ENCODE measurements around the gene RHBG. TPM values are rescaled to one million over a fixed set of nuclear protein-coding genes. Genes with fewer than 3 reads are reported as not detected.

Gene RHBG
- total RNA-seq, 1 experiment from 2014 or later, result 1.5 TPM

DNA sequence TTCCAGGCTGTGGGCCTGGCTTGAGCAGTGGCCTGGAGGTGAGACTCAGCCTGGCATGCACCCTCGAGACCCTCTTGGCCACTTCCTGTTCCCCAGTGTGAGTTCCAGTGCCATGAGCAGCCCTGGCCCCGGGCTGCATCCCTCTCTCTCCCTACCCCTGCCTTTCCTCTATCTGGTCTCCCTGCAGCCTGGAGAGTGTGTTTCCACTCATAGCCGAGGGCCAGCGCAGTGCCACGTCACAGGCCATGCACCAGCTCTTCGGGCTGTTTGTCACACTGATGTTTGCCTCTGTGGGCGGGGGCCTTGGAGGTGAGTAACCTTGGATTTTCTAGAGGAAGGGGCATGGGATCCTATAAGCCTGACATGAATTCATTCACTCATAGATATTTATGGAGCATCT lies 13.6 kb downstream of the RHBG start:
- peak overlapping the region in 1 of 3 experiments; percentile 70; a peak in 1 of 7 replicates for H3K27ac Mint-ChIP-seq
- H3K56ac ChIP-seq (ENCODE audit: insufficient read length, low read depth, low read length), result no peak overlapping the region
- H2BK5ac ChIP-seq (ENCODE audit: insufficient read length, low read length), result no peak overlapping the region
- no peaks in the 10 kb centered on the region; the same call in 1 of the 2 replicates for H3K4me1 ChIP-seq (ENCODE audit: insufficient read depth, low read length)
- H3K79me1 ChIP-seq (ENCODE audit: insufficient read depth, low read depth, low read length, poor library complexity, severe bottlenecking), result no peaks in the 10 kb centered on the region
- H3K27ac ChIP-seq (ENCODE audit: insufficient read length, low read depth, low read length), result no peak overlapping the region
- no peaks in the 10 kb centered on the region for H3K9me3 Mint-ChIP-seq
- no peaks in the 10 kb centered on the region; the same call in 1 of the 2 replicates for H3K27me3 ChIP-seq (ENCODE audit: insufficient read depth, low read length)
- no peaks in the 10 kb centered on the region for H4K20me1 ChIP-seq (ENCODE audit: control insufficient read depth, insufficient read depth, insufficient read length)
- no peak overlapping the region for H2AK5ac ChIP-seq (ENCODE audit: insufficient read length, low read length)
- no peak overlapping the region for H3K18ac ChIP-seq (ENCODE audit: insufficient read length, low read depth, low read length)
- H2BK12ac ChIP-seq (ENCODE audit: insufficient read length, low read depth, low read length), result no peak overlapping the region
- DNase-seq, result no peak
- no peak overlapping the region for H4K8ac ChIP-seq (replicated peaks; ENCODE audit: insufficient read length, low read depth, low read length)
- no peaks in the 10 kb centered on the region for H3K36me3 Mint-ChIP-seq (ENCODE audit: insufficient read depth in 1 of 3, low read depth in 3 of 3)
- no peaks in the 10 kb centered on the region for H3K79me2 ChIP-seq (ENCODE audit: insufficient read depth, low read length)
- peaks cover 11 to 15% of the 10 kb centered on the region in 2 experiments for H3K4me1 Mint-ChIP-seq
- no peak overlapping the region for H3K14ac ChIP-seq (ENCODE audit: insufficient read depth, low read length)
- no peak overlapping the region for H2BK20ac ChIP-seq (ENCODE audit: low read depth, low read length, poor library complexity, severe bottlenecking)
- no peaks in the 10 kb centered on the region for H3K9me3 ChIP-seq (ENCODE audit: control insufficient read depth, low read depth, low read length)
- H3K23me2 ChIP-seq (ENCODE audit: insufficient read length, low read depth, low read length, poor library complexity, severe bottlenecking), result no peaks in the 10 kb centered on the region
- no CpG with 5 or more reads among the region's 7 CpGs for WGBS (ENCODE audit: extremely low coverage, insufficient read length, low lambda C conversion rate)
- H3K4me3 Mint-ChIP-seq, result no peak overlapping the region
- no peak overlapping the region for H2AFZ ChIP-seq (ENCODE audit: low read length)
- no peak overlapping the region for H3K9ac ChIP-seq (ENCODE audit: extremely low read depth, insufficient read length, low read length)
- no peak overlapping the region for H4K91ac ChIP-seq (ENCODE audit: insufficient read length, low read depth, low read length)
- H3K4ac ChIP-seq (ENCODE audit: low read depth, low read length), result no peak overlapping the region
- no peak overlapping the region for H2BK15ac ChIP-seq (ENCODE audit: low read depth, low read length)
- H3K27me3 Mint-ChIP-seq (ENCODE audit: low read depth), result peaks cover 25% of the 10 kb centered on the region
- H3K4me2 ChIP-seq (ENCODE audit: insufficient read depth, insufficient read length, low read length), result no peak overlapping the region
- no peak overlapping the region for H3K23ac ChIP-seq (ENCODE audit: insufficient read length, low read depth, low read length)
- H4K5ac ChIP-seq (ENCODE audit: insufficient read length, low read depth, low read length), result no peak overlapping the region
- TF ChIP-seq, protein P1, sequence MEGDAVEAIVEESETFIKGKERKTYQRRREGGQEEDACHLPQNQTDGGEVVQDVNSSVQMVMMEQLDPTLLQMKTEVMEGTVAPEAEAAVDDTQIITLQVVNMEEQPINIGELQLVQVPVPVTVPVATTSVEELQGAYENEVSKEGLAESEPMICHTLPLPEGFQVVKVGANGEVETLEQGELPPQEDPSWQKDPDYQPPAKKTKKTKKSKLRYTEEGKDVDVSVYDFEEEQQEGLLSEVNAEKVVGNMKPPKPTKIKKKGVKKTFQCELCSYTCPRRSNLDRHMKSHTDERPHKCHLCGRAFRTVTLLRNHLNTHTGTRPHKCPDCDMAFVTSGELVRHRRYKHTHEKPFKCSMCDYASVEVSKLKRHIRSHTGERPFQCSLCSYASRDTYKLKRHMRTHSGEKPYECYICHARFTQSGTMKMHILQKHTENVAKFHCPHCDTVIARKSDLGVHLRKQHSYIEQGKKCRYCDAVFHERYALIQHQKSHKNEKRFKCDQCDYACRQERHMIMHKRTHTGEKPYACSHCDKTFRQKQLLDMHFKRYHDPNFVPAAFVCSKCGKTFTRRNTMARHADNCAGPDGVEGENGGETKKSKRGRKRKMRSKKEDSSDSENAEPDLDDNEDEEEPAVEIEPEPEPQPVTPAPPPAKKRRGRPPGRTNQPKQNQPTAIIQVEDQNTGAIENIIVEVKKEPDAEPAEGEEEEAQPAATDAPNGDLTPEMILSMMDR (conservative IDR thresholded peaks at IDR 0.05), result no peak
- H3T11ph ChIP-seq (ENCODE audit: low read length), result no peak overlapping the region
- no peak overlapping the region for H2BK120ac ChIP-seq (ENCODE audit: low read depth, low read length, poor library complexity, severe bottlenecking)
